GM19438 (cell line): Measurements from ENCODE around the gene PAX2.

ENCODE experiments used
- ATAC-seq: cut with Tn5 transposase; IDR thresholded peaks from one replicate; pipeline ENCODE4 v1.9.1; 2021; ENCODE audit warnings: low read depth; ENCODE audit not compliant: unreplicated experiment

Gene PAX2

DNA sequence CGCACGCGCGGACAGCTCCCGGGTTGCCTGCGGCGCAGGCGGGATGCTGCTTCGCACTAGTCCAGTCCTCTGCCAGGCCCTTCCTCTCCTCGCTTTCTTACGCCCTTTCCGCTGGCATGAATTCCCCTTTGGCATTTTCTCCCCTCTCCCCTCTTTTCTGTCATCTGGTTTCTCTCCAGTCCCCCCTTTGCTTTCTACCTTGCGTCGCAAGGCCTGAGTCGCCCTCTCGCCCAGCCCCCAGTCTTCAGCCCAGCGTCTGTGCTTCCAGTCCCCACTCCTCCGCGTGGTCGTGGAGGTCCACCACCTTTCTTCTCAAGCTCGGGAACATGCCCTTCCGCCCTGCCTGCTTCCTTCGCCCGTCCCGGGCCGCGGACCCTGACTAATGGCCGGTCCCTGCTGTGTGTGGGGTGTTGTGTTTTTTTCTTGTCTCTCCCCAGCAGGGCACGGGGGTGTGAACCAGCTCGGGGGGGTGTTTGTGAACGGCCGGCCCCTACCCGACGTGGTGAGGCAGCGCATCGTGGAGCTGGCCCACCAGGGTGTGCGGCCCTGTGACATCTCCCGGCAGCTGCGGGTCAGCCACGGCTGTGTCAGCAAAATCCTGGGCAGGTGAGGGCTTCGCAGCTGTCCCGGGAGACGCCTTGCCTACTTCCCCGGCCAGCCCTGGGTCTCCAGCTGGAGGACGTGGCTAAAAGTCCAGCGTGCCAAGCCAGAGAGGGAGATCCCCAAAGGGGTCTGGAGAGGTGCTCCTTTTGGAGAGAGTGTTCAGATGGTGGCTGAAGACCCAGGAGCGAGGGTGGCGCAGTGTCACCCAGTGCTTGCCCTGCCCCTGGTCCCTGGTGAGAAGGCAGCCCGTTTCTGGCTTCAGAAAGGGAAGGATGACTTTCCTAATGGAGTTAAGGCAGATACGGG, 4.2 kb downstream of the PAX2 start:
- no peak for ATAC-seq

DNA sequence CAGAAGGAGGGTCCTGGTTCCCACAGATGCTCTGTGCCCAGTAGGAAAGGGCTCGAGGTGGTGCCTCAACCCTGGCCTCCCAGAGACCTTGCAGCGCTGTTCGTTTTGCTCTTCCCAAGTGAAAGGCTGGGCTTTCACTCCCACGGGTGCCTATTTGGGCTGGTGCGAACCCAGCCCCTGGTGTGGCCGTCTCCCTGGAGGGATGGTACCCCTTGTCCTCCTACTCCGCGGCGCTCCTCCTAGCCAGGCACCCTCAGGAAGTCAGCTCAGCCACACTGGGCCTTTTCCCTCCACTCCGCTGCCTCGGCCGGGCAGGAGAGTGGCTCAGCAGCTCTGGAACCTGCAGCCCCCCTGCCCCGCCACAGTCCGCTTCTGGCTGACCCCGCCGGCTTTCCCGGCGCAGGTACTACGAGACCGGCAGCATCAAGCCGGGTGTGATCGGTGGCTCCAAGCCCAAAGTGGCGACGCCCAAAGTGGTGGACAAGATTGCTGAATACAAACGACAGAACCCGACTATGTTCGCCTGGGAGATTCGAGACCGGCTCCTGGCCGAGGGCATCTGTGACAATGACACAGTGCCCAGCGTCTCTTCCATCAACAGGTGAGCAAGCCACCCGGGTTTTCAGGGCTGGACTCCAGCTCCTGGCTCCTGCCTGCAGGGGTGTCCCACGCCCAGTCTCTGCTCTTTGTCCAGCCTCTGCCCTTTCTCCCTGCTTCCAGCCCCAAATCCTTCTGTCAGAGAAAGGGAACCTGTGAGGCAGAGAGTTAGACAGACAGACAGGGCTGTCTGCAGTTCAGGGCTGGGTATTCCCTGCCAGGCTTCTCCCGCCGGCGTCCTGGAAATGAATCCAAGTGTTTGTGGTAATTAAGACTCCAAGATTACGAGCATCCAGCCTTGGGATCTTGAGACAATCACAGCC, 5.2 kb downstream of the PAX2 start:
- no peak for ATAC-seq

DNA sequence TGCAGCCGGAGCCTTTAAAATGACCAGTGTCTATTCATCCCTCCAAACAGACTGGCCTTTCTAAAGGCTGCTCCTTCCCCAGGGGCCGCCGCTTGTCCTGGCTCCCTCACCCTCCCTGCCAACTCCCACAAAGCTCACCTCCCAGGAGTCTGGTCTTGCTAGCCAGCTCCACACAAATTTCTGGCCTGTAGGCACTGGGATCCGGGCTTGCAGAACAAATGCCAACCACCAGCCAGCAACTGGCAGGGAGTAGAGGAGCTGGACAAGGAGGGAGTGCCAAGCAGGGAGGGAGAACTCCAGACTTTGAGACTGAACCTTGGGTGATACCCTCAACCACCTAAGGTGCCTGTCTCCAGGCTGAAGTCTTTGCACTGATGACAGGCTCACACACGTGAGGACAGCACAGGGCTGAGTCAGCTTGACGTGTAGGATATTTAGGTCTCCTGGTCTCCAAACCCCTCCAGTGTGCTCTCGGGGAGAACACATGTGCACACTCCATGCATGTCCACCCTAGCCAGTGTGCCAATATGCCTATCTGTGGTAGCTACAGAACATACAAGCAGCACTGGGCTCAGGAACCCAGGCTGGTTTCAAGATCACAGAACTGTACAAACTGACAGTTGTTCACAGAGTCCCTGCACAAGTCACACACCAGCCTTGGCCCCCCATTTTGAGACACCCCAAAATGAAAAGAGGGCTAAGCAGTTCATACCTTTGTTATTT, 6.0 kb downstream of the PAX2 start:
- ATAC-seq, result no peak

DNA sequence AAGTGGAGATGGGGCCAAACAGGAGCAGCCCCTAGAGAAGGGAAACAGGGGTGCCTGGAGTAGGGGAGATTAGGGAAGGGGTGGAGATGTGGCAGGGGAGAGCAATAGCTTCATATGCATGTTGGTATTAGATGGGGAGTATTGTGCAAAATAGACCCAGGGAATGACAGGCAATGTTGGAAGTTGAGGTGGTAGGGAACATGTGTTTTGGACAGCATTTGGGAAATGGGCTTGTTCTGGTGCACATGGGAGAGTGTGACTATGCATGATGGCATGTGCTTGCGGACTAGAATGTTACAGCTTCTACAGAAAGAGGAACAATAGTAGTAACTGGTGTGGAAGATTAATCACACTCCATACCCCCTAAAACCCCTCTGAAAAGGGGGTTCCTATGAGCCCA, 10.4 kb downstream of the PAX2 start:
- no peak for ATAC-seq

DNA sequence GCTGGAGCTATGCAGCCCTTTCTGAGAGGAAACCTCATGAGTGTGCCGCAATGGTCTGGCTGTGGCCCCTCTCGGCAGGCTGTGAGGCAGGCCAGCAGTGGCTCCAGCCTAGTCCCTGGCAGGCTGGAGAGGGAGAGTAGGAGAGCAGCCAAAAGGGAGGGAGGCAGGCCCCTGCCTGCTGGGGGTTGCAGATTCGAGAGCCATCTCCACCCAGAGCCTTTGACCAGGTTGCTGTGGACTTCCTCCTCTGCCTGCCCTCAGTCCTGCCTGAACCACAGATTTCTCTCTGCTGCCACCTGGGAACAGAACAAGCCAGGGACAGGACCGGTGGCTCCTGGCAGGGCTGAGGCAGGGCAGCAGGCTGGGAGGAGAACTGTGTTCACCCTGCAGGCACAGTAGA, 13.9 kb downstream of the PAX2 start:
- no peak for ATAC-seq

DNA sequence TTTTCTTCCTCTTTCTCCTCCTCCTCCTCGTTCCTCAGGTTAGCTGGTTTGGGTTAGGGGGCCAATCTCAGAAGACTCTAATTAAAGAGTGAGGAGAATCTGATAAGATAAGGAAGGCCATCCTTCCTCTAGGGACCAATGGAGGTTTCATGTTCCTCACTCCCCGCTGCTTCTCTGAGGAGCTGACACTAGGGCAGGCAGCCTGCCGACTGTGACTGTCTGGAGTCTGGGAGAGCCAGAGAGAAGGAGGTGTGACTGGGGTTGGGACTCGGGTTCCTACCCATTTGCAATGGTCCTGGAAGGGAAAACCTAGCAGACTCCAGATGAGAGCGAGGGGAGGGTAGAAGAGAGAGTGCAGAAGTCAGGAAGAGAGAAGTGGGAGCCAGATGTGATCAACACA, 15.3 kb downstream of the PAX2 start:
- ATAC-seq, result no peak

DNA sequence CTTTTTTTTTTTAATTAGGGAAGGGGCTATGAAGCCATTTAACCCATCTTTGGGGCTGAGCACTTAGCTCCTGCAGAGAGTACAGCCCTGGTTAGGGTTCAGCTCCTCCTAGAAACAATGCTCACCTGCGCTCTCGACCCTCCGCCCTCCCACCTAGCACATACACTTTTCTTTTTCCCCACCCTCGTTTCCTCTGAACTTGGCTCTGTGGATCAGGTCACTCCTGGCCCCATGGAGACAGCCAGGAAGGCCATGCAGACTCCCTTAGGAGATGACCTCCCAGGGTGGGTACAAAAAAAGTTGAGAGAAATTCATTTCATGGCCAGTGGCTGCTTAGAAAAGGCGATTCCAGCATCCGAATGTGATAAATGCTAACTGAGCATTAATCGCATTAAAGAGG, 15.8 kb downstream of the PAX2 start:
- ATAC-seq, result no peak

DNA sequence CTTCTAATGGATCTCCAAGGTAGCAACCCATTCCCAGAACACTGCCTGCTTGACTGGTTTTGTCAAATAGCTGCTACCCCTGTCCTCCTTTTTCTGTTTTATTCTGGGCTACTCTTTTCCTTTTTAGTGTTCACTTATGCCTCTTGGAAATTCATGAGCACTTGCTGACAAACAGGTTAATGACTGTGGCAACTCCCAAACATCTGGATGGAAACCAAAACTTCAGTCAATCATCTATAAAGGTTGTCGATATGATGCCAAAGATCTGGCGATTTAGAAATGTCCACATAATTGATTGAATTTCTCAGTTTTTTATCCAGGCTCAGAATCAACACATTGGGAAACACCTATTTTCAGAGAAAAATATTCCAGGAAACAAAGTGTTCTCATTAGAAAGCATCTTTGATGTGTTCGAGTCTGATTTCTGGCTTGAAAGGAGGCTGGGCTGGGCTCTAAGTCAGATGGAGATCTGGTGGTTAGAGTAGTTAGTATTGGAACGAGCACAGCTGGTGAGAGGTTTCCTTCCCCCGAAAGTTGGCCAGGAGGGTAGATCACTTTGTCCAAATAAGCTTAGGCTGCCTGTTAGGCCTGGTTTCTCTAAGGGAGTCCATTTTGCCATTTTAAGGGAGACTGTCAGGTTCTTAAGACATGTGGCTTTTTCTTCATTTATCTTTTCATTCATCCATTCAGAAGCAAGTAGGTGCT, 17.8 kb downstream of the PAX2 start:
- ATAC-seq, result no peak

DNA sequence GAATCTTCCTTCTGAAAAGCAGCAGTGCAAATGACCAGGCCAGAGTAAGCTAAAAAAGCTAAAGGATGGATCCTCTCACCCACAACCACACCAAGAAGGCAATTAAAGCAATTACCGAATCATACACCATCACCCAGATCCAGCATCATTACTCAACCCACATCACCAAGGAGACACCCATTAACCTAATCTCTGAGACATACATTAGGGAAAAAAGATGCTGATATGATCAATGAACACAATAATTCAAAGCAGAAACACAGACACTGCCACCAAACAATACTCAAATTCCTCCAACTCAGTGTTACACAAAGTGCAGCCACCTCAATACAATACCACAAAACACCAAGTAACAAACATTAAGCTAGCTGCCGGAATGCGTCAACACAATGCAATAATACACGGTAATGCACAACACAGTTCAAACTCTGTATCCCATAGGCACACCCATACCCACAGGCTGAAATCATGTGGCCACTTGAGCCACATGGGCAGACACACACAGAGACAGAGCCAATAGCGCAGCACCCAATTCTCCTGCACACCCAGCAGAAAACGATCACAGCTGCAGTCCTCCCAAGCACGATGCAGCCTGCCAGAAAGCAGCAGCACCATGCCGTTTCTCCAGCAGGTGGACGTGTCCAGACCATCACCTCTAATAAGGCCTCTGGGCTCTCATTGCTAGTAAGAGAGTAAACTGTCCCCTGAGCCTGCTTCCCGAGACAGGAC, 21.5 kb downstream of the PAX2 start:
- ATAC-seq, result no peak

DNA sequence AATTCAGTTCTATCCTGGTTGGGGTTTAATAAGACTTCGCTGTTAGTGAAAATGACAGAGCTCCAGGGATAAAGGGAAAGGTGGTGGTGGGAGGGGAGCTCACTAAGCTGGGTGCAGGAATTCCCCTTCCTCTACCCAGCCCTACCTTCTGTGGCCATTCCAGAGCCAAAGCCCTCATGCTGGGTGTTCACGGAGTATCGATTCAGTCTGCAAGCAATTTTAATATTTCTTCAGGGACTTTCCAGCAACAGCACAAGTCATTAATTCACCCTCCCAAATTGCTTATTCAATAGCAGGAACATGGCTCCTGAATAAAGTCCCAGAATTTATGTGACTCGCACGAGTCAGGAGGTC, 22.0 kb downstream of the PAX2 start:
- no peak for ATAC-seq

DNA sequence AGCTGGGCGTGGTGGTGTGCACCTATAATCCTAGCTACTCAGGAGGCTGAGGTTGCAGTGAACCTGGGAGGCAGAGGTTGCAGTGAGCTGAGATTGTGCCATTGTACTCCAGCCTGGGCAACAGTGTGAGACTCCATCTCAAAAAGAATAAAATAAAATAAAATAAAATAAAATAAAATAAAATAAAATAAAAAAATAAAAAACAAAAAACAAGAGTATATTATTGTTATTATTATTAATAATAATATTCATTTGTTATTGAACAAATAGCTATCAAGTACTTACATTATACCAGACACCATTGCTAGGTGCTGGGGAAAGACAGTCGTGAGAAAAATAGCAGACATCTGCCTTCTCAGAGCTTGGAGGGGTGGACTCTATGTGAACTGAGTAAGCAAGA, 24.1 kb downstream of the PAX2 start:
- ATAC-seq, result no peak

DNA sequence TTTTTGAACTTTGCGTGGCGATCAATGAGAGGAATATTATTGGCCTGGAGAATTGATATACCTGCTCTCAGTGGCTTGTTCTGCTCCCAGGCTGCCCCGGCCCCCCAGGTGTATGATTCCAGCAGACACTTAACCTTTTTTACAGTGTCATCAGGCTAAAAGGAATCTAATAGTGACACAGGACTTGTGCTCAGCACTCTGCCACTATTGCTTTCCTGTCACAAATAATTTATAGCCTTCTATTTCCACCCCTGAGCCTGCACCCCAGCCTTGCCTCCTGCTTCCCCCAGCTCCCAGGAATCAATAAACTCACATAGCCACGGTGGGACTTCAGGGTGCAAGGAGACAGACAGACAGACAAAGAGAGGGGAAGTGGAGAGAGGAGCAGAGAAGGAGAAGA, 28.3 kb downstream of the PAX2 start:
- ATAC-seq, result no peak

DNA sequence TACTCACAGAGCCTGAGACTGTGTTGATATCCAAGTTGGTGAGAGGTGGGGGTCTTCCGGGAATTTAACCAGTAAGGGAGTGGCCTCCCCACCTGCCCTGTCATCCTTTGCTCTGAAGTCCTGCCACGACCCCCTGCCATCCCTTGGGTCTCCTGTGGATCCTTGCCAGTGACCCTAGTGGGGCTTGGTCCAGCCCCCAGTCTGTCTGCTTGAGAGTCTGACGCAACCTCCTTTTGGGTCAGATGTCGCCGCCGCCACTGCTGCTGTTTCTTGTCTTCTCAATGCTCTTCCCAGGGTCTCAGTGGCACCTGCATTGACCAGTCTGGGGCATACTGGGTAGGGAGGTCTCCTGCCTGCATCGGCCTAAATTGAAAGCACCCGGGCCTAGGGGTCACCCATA, 28.8 kb downstream of the PAX2 start:
- ATAC-seq, result no peak

DNA sequence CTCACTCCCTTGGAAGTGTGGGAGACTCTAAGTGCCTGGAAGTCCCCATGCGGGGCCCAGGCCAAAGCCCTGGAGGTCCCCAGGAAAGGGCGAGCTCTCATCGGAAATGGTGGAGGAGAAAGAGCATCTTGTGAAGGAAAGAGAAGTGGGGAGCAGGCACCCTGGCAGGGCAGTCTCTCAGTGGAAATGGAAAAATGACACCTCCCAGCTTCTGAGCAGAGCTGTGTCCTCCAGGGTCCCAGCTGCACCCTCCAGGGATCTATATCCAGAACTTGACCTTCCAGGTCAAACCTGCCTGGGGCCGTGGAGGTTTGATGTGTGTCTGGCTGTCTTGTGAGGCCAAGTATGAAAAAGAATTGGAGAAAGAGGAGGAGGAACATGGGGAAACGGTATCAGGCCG, 29.5 kb downstream of the PAX2 start:
- no peak for ATAC-seq

DNA sequence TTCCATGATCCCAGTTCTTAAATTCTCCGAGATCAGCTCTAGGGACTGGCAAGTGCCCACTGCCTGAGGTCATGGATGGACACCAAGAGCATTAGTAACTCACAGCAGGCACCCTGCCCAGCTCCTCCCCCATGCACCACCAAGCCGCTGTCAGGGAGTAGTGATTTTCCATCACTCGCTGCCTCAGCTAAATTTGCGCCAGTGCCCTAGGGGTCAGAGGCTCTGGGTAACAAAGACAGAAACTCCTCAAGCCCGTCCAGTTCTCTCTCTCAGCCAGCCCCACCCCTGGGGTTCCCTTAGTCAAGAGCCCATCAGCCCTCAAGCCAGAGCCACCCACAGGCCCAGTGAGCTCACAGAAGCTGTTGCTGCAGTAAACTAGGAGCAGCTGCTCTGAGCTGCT, 30.0 kb downstream of the PAX2 start:
- no peak for ATAC-seq

DNA sequence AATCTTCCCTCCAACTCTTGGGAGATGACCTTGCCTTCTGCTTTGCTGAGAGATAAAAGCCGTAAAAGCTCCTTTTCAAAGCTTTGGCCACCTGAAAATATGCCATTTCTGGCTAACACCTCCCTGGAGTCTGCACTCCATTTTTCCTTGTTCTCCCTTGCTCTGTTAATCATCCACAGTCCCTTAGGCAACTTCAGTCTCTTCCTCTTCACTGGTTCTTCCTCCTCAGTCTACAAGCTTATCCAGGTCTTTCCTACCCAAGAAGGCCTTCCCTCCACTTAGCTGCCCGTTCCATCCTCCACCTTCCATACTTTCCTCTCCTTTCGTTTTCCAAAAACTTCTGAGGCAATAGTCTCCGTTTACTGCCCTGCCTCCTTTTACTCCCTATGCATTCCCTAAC, 30.5 kb downstream of the PAX2 start:
- no peak for ATAC-seq

DNA sequence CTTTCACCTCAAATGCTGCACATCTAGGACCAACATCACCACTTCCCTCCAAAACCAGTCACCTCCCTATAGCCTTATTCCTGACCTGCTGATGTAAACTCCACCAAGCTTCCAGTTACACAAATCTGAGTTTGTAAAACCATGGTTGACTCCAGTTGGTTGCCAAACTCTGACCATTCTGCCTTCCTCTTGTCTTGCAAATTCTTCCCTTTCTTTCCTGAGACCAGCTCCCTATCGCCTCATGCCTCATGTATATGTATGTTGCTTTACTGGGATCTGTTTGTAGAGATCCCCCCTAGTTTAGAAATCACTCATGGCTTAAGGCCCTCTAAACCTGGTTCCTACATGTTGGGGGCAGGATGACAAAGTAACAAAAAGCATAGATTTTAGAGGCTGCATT, 31.3 kb downstream of the PAX2 start:
- no peak for ATAC-seq

DNA sequence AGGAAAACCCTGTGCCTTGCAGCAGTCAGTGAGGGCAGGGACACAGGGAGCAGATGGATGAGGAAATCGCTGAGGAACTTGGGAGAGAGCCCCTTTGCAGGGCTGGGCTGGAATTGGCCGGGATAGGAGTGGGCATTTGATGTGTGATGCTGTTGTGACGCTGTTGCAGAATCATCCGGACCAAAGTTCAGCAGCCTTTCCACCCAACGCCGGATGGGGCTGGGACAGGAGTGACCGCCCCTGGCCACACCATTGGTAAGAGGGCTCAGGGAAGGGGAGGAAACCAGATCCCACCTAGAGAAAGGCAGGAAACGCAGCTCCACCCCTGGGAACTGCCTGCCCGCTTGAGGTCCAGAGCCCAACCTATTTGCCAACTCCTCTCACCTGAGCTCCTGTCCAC, 33.9 kb downstream of the PAX2 start:
- no peak for ATAC-seq

DNA sequence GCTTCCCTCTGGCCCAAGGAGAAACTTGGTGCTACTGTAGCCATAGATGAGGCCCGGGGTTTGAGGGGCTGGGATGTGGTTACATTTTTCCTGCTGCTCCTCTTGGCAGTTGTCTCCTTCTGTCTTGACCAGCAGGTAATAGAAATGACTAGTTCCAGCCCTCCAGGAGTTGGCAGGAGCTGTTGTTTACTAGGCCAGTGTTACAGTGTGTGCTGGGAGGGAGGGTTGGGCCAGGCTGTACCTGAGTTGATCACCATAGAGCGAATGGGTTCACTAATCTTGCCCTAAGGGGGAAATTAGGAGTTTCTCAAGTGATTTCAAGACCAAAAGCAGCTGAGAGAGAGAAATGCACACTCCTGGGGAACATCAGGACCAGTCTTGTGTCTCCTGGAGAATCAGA, 34.9 kb downstream of the PAX2 start:
- ATAC-seq, result no peak

DNA sequence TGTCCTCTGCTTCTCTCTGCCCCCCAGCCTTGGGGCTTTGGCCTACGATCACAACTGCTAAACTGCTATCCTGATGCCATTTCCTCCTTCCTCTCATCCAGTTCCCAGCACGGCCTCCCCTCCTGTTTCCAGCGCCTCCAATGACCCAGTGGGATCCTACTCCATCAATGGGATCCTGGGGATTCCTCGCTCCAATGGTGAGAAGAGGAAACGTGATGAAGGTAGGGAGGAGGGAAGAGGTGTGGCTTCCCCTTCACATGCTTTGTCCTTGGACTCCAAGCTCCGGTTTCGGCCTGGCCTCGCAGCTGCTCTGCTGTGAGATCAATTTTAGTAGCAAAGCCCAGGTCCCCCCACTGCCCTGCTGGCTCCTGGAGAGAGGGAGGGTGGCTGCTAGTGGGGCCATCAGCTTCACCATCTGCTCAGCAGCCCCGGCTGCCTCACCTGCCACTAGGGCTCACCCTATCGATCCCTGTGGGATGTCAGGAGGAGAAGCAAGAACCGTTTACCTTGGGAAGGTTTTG, 35.8 kb downstream of the PAX2 start:
- ATAC-seq, result no peak
